DOHH2 (cell line): ENCODE results near the gene SPON1.

Experiments
- CTCF ChIP-seq: fragments of 200-600 bp; sonication (generic); IDR thresholded peaks from one replicate; pipeline ENCODE4 v1.5.1; 2014; ENCODE audit warnings: antibody characterized with exemption, mild to moderate bottlenecking, low read depth, low read length; ENCODE audit not compliant: poor library complexity, severe bottlenecking
- EZH2phosphoT487 ChIP-seq: fragments of 200-600 bp; sonication (generic); IDR thresholded peaks from 2 replicates; pipeline ENCODE4 v1.6.1; 2017; ENCODE audit warnings: borderline replicate concordance, mild to moderate bottlenecking, antibody characterized with exemption, low read length, moderate library complexity, mixed read lengths

- TF ChIP-seq CTCF (no peak), EZH2phosphoT487 (no peak)
Observed at GRCh38 chr11:14266622-14267021, 304.1 kb downstream of the SPON1 start.
